GM12892 (cell line): Measurements from ENCODE around the gene TRPM4.

Experiments used
- POLR2A ChIP-seq: IDR thresholded peaks from 2 replicates; pipeline ENCODE4 v1.6.1; 2011; ENCODE audit warnings: low read depth, low read length, control low read depth
- POLR2AphosphoS5 ChIP-seq: IDR thresholded peaks from 2 replicates; pipeline ENCODE4 v1.6.1; 2011; ENCODE audit warnings: low read depth, low read length, control low read depth
- TAF1 ChIP-seq: IDR thresholded peaks from 2 replicates; pipeline ENCODE4 v1.6.1; 2011; ENCODE audit warnings: low read depth, mild to moderate bottlenecking, control low read depth, low read length, borderline replicate concordance

DNA sequence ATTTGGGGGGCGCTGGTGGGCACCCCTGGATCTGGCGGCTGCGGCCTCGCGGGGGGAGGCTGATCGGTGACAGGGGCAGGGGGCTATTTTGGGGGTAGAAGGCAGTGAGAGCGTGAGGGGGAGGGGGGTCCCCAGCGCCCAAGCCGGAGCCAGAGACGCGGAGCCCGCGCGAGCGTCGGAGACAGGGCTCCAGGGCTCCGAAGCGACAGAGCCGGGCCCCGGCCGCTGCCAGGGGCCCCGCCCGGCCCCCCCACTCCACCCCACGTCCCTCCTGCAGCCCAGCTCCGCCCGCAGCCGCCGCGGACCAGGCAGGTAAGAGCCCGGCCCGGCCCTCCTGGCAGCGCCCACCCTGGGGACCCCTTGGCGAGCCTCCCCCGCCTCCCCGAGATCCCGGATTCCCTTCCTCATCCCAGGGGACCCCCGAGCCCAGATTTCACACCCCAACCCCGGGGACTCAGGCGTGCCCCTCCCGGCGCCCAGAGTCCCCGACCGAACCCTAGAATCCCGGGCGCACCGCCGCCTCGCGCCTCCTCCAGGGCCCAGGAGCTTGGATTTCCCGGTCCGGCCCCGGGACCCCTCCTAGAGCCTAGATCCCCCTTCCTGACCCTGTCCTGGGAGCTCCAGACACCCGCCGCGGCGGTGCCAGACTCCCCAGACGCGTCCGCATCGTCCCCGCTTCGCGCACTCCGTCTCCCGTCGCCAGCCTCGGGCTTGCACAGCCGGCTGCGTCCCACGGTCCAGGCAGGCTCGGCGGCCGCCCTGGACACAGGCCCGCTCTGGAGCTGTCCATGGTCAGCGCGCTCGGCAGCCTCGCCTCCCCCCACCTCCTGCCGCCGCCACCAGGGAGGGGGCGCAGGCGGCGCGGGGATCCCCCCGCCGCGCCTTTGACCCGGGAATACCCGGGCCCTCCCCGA, 37.9 kb upstream of the TRPM4 start, which contains the start of gene PPFIA3:
- TF ChIP-seq POLR2A (no peak), TAF1 (no peak), POLR2AphosphoS5 (no peak)
